GM18870 (cell line): Measurements from ENCODE around the gene SUPT4H1.

Experiments used
- ATAC-seq: cut with Tn5 transposase; IDR thresholded peaks from one replicate; pipeline ENCODE4 v1.9.1; 2021; ENCODE audit warnings: moderate library complexity; ENCODE audit not compliant: unreplicated experiment

Gene SUPT4H1

GRCh38 chr17:58321571-58322525 lies 30.2 kb downstream of the SUPT4H1 start:
- no peak for ATAC-seq

- ATAC-seq = no peak
These were observed 31.3 kb downstream of the SUPT4H1 start for GRCh38 chr17:58320570-58321323.

GRCh38 chr17:58320163-58320558 lies 31.8 kb downstream of the SUPT4H1 start:
- no peak for ATAC-seq

- no peak for ATAC-seq
These were observed 32.5 kb downstream of the SUPT4H1 start for GRCh38 chr17:58319173-58320162.

- no peak for ATAC-seq
These were observed 33.3 kb downstream of the SUPT4H1 start for GRCh38 chr17:58318627-58319172.

- no peak for ATAC-seq
These were observed 33.9 kb downstream of the SUPT4H1 start for GRCh38 chr17:58318065-58318481.

GRCh38 chr17:58317421-58318064 lies 34.5 kb downstream of the SUPT4H1 start:
- peak; percentile 63 for ATAC-seq

- no peak for ATAC-seq
These were observed 35.6 kb downstream of the SUPT4H1 start for GRCh38 chr17:58316260-58316960.

- no peak for ATAC-seq
These were observed 36.3 kb downstream of the SUPT4H1 start for GRCh38 chr17:58315750-58316149.

GRCh38 chr17:58315281-58315711 lies 36.7 kb downstream of the SUPT4H1 start:
- no peak for ATAC-seq

GRCh38 chr17:58314706-58315015 lies 37.3 kb downstream of the SUPT4H1 start:
- ATAC-seq = no peak

GRCh38 chr17:58313815-58314705 lies 37.9 kb downstream of the SUPT4H1 start:
- ATAC-seq = no peak

GRCh38 chr17:58312829-58313228 lies 39.2 kb downstream of the SUPT4H1 start:
- ATAC-seq = no peak

- no peak for ATAC-seq
These were observed 39.9 kb downstream of the SUPT4H1 start for GRCh38 chr17:58312021-58312630.

GRCh38 chr17:58311429-58311894 lies 40.5 kb downstream of the SUPT4H1 start:
- no peak for ATAC-seq

GRCh38 chr17:58310511-58311428 lies 41.2 kb downstream of the SUPT4H1 start:
- no peak for ATAC-seq

- no peak for ATAC-seq
These were observed 42.1 kb downstream of the SUPT4H1 start for GRCh38 chr17:58309918-58310259.
